Panc1 (cell line): ENCODE results near the gene PCSK5. TPM values are rescaled to one million over a fixed set of nuclear protein-coding genes. Genes with fewer than 3 reads are reported as not detected.

ENCODE experiments used
- ATAC-seq: fragments of 200-7000 bp; cut with Tn5 transposase; 2 replicates; pipeline ENCODE4 v1.9.1; 2020; ENCODE audit warnings: mild to moderate bottlenecking, moderate library complexity
- BruUV-seq: library from RNA; stranded (reverse); fragments of 400-500 nt; replicated peaks from 2 replicates; lab custom pipeline; 2021; lab: Mats Ljungman, UMichigan
- CTCF ChIA-PET: fragments of 300-600 bp; sonication (Branson Sonifier 250); formaldehyde crosslinking; loops from one replicate; lab custom pipeline; 2022; ENCODE audit warnings: antibody characterized with exemption; lab: Charles Lee
- POLR2A ChIA-PET: fragments of 300-600 bp; sonication (Branson Sonifier 250); formaldehyde crosslinking; loops from one replicate; lab custom pipeline; 2022; ENCODE audit warnings: antibody characterized with exemption; lab: Charles Lee
- DNase-seq: peaks from one replicate; pipeline ENCODE4 v3.0.0-alpha.2; 2010; ENCODE audit warnings: low read depth, low spot score
- H3K27ac ChIP-seq: 2 replicates; pipeline ENCODE4 v1.5.1; 2011; ENCODE audit warnings: mild to moderate bottlenecking, low read length, inconsistent platforms
- H3K27me3 ChIP-seq: fragments of 200-500 bp; sonication (Bioruptor generic); 2 replicates; pipeline ENCODE4 v1.6.0; 2014; ENCODE audit warnings: low read length, inconsistent platforms; ENCODE audit not compliant: control insufficient read depth, insufficient read depth
- H3K36me3 ChIP-seq: fragments of 200-500 bp; sonication (Bioruptor generic); 2 replicates; pipeline ENCODE4 v1.5.1; 2014; ENCODE audit warnings: inconsistent platforms, mild to moderate bottlenecking, low read length, moderate library complexity; ENCODE audit not compliant: control insufficient read depth, insufficient read depth
- H3K4me1 ChIP-seq: 2 replicates; pipeline ENCODE4 v1.5.1; 2011; ENCODE audit warnings: inconsistent platforms, mild to moderate bottlenecking, low read length, moderate library complexity; ENCODE audit not compliant: control insufficient read depth, insufficient read depth
- H3K4me3 ChIP-seq, 2 experiments: 2 replicates each; pipeline ENCODE4 v1.5.1; 2011 to 2012; ENCODE audit warnings: low read depth in 2 of 2, low read length in 2 of 2, mild to moderate bottlenecking in 2 of 2, inconsistent platforms in 1 of 2, moderate library complexity in 1 of 2
- H3K9me3 ChIP-seq: fragments of 200-500 bp; sonication (Bioruptor generic); 2 replicates; pipeline ENCODE4 v1.5.1; 2014; ENCODE audit warnings: low read depth, mild to moderate bottlenecking, inconsistent platforms, low read length, moderate library complexity; ENCODE audit not compliant: control insufficient read depth, insufficient read depth
- CTCF ChIP-seq: fragments of 450-650 bp; IDR thresholded peaks from 2 replicates; pipeline ENCODE4 v1.5.1; 2017; ENCODE audit warnings: mild to moderate bottlenecking
- POLR2AphosphoS5 ChIP-seq: IDR thresholded peaks from 2 replicates; pipeline ENCODE4 v1.6.1; 2012; ENCODE audit warnings: mild to moderate bottlenecking, low read depth, low read length, moderate library complexity
- REST ChIP-seq, 2 experiments: IDR thresholded peaks; 2 replicates each; pipeline ENCODE4 v1.6.1; 2011 to 2012; ENCODE audit warnings: low read depth in 2 of 2, control low read depth in 1 of 2, low read length in 1 of 2, mild to moderate bottlenecking in 1 of 2, moderate library complexity in 1 of 2; ENCODE audit not compliant: insufficient read depth in 1 of 2
- SIN3A ChIP-seq: IDR thresholded peaks from 2 replicates; pipeline ENCODE4 v1.6.1; 2012; ENCODE audit warnings: low read depth, mild to moderate bottlenecking, low read length, moderate library complexity, borderline replicate concordance; ENCODE audit not compliant: insufficient read depth
- TCF7L2 ChIP-seq: IDR thresholded peaks from 2 replicates; pipeline ENCODE4 v1.6.1; 2011; ENCODE audit warnings: mild to moderate bottlenecking, low read depth, low read length, inconsistent platforms
- in situ Hi-C: cut with HindIII; loops from 2 replicates; pipeline ENCODE4 v1.10.0; 2016; ENCODE audit warnings: low sequenced_read_pairs, low pct_unique_long_range_greater_than_20kb
- intact Hi-C: fragments of 100-400 bp; cut with micrococcal nuclease; formaldehyde crosslinking; loops from one replicate; pipeline ENCODE4 v1.10.0; 2022; ENCODE audit not compliant: unreplicated experiment
- total RNA-seq: library from RNA; stranded (reverse); gene quantifications from one replicate; pipeline ENCODE4 v1.2.1, GENCODE V29; 2021; ENCODE audit not compliant: unreplicated experiment

PCSK5 gene
- total RNA-seq, 1 experiment from 2014 or later, result 0.21 TPM

GRCh38 chr9:76027416-76027815 is 136.9 kb downstream of the PCSK5 start:
- DNase-seq, result no peak
- no peaks in the 10 kb centered on the region for H3K27me3 ChIP-seq
- no peak overlapping the region for H3K4me3 ChIP-seq
- H3K36me3 ChIP-seq, result no peaks in the 10 kb centered on the region
- ChIA-PET POLR2A (interaction anchor here (0.5 kb wide), 1 partner anchor 348 kb away, joined by 12 read pairs; no protein-coding TSS in a partner anchor), CTCF (no interaction called here)
- no peaks in the 10 kb centered on the region for H3K4me1 ChIP-seq
- no peak overlapping the region for H3K27ac ChIP-seq
- H3K9me3 ChIP-seq, result no peaks in the 10 kb centered on the region
- ATAC-seq, result no peak
- intact Hi-C loops, result no loop called here
- in situ Hi-C loops, result no loop called here
- BruUV-seq, result no TSS peak
- TF ChIP-seq POLR2AphosphoS5, result no peak
- no peak for TF ChIP-seq SIN3A
- no peak for TF ChIP-seq CTCF
- TF ChIP-seq TCF7L2, result no peak

GRCh38 chr9:76027861-76028260 is 137.4 kb downstream of the PCSK5 start:
- POLR2A ChIA-PET, result interaction anchor here (0.5 kb wide), 1 partner anchor 348 kb away, joined by 12 read pairs; no protein-coding TSS in a partner anchor
- no TSS peak for BruUV-seq
- ATAC-seq (no peak), DNase-seq (no peak)
- Histone ChIP-seq H3K36me3 (no peaks in the 10 kb centered on the region), H3K27ac (no peak overlapping the region), H3K4me1 (no peaks in the 10 kb centered on the region), H3K27me3 (no peaks in the 10 kb centered on the region), H3K9me3 (no peaks in the 10 kb centered on the region), H3K4me3 (no peak overlapping the region)
- CTCF ChIA-PET, result no interaction called here
- in situ Hi-C loops (no loop called here), intact Hi-C loops (no loop called here)
- TF ChIP-seq CTCF, result no peak

GRCh38 chr9:76032038-76032796 is 141.7 kb downstream of the PCSK5 start:
- intact Hi-C loops, result no loop called here

More at GRCh38 chr9:76032038-76032796, 141.7 kb downstream of the PCSK5 start:
- no peak for DNase-seq
- ChIA-PET POLR2A (no interaction called here), CTCF (no interaction called here)
- no peaks in the 10 kb centered on the region for H3K4me1 ChIP-seq
- TF ChIP-seq SIN3A (no peak), CTCF (no peak), REST (IDR thresholded peaks at IDR 0.05; ENCODE audit: insufficient read depth in 1 of 2, low read depth in 2 of 2, low read length in 1 of 2) (no peak), POLR2AphosphoS5 (no peak), TCF7L2 (no peak)
- no peaks in the 10 kb centered on the region for H3K36me3 ChIP-seq
- ATAC-seq, result no peak
- in situ Hi-C loops, result no loop called here
- BruUV-seq, result no TSS peak
- no peaks in the 10 kb centered on the region for H3K9me3 ChIP-seq
- H3K27me3 ChIP-seq, result no peaks in the 10 kb centered on the region
- no peak overlapping the region for H3K4me3 ChIP-seq
- H3K27ac ChIP-seq, result no peak overlapping the region
